Left ventricle myocardium superior (tissue), 1 donor: ENCODE measurements around the gene SLC9A7. TPM values are rescaled to one million over a fixed set of nuclear protein-coding genes. Genes with fewer than 3 reads are reported as not detected.

ENCODE experiments used
- ATAC-seq: fragments of 200-7000 bp; cut with Tn5 transposase; one replicate; pipeline ENCODE4 v1.9.1; 2020; ENCODE audit warnings: mild to moderate bottlenecking, moderate library complexity
- DNase-seq: peaks from one replicate; pipeline ENCODE4 v3.0.0-alpha.2; 2020
- intact Hi-C: fragments of 100-400 bp; cut with micrococcal nuclease; formaldehyde crosslinking; loops from one replicate; pipeline ENCODE4 v1.11.0; 2022
- total RNA-seq: library from RNA; stranded (reverse); fragmentation: NEBNext Ultra II Directional; extraction: Animal tissue kit (Norgen Biotek cat#: 25700); gene quantifications from one replicate; pipeline ENCODE4 v1.2.1, GENCODE V29; 2021
- donor health status: DM: no; HTN: yes; CAD: no; lungs with severe emphysema.

Gene SLC9A7
- total RNA-seq, 1 donor from 2014 or later, result 4.6 TPM

DNA sequence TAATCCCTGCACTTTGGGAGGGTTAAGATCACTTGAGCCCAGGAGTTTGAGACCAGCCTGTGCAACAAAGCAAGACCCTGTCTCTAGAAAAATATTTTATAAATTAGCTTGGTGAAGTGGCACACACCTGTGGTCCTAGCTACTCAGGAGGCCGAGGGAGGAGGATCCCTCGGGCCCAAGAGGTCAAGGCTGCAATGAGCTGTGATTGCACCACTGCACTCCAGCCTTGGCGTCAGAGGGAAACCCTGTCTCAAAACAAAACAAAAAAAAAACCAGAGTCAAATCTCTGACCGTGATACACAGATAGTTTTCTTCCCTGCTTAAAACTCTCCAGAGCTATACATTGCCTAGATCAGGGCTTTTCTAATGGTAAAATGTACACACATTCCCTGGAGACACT, 131.9 kb downstream of the SLC9A7 start:
- DNase-seq (peak; percentile 29), ATAC-seq (no peak)
- intact Hi-C loops, result no loop called here

DNA sequence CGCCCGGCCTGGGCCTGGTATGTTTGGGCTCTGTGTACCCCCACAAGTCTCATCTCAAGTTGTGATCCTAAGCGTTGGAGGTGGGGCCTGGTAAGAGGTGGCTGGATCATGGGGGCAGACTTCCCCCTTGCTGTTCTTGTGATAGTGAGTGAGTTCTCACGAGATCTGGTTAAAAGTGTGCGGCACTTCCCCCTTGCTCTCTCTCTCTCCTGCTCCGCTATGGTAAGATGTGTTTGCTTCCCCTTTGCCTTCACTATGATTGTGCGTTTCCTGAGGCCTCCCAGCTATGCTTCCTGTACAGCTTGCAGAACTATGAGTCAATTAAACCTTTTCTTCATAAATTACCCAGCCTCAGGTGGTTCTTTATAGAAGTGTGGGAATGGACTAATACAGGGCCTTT, 132.4 kb downstream of the SLC9A7 start:
- intact Hi-C loops, result no loop called here
- DNase-seq (no peak), ATAC-seq (no peak)

DNA sequence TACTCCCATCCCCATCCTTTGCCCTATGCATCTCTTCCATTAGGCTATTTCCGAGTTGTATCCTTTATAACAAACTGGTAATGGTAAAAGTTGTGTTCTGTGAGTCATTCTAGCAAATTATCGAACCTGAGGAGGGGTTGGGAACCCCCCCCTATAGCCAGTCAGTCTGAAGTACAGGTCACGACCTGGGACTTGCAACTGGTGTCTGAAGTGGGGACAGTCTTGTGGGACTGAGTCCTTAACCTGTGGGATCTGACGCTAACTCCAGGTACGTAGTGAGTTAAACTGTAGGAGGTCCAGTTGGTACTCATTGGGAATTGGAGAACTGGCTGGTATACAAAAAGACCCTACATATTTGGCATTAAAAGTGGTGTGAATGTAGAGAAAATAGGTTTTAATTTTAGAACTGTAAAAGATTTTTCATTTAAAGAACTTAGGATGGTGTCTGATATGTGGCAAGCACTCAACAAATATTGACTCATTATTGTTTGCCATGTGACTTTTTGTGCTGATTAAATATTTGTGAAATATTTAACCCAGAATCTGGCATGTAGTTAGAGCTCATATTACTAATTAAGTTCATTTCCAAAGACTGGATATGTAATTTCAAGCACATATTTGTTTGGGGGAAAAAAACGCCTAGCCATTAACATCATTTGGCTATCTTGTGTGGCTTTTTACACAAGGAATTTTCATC, 134.7 kb downstream of the SLC9A7 start:
- ATAC-seq, result no peak
- no peak for DNase-seq
- intact Hi-C loops, result no loop called here

DNA sequence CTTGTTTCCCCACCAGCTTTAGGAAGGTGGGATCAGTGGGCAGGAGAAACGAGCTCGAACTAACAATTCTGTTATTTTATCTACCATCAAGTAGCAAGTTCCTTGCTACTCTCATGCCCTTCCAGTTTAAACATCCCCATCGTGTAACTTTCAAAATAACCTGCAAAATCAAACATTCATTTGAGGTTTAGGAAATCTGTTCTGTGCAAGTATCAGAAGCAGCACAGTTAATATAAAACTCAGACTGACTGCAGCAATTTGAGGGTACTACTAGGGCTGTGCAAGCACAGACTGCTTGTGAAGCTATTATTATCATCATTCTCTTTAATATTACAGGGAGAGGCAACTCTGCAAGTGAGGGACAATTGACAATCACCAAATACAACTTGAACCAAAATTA, 137.3 kb downstream of the SLC9A7 start:
- no peak for DNase-seq
- intact Hi-C loops, result no loop called here
- ATAC-seq, result no peak

DNA sequence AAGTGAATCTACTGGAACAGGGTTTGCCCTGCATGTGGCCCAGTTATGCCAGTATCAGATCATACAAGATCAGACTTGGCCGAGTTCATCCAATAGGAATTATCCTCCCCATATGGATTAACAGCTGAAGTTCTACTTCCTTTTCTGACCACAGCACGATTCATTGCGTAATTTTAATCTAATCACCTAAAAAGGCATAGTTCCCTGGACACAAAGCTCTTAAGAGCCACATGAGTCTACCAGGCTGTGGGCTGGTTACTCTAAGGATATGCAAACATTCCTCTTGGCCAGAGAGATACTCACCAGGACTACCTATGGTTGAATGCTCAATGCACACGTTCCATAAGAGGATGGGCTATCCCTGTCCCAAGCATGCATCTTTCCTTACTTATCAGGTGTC, 138.4 kb downstream of the SLC9A7 start:
- intact Hi-C loops, result no loop called here
- no peak for ATAC-seq
- DNase-seq, result no peak

DNA sequence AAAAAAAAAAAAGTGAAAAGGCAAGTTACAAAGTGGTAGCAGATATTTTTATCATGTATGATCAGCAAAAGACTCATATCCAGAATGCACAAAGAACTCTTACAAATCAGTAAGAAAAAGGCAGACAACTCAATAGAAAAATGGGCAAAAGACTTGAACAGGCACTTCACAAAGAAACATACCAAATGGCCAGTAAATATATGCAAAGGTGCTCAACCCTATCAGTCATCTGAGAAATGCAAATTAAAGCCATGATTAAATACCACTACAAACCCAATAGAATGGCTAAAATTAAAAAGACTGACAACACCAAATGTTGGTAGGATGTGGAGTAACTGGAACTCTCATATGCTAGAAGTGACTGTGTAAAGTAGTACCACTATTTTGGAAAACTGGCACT, 140.0 kb downstream of the SLC9A7 start:
- DNase-seq (no peak), ATAC-seq (no peak)
- intact Hi-C loops, result no loop called here

DNA sequence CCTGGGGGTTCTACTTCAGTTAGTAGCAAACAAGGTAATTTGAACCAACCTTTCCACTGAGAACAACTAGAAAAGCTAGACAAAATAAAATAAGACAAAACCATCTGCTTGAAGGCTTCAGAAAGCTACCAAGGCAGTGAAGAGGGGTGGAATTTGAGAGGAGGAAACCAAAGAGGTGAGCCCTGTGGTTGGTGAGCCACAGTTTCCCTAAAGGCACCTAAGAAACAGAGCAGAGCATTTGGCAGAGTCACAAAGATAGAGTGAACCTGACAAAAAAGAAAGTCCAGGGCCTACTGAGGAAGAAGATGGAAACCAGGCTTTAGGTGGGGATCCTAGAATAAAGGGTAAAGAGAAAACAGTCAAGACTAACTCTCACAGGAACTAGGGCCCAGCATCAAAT, 141.0 kb downstream of the SLC9A7 start:
- ATAC-seq (no peak), DNase-seq (no peak)
- intact Hi-C loops, result no loop called here

DNA sequence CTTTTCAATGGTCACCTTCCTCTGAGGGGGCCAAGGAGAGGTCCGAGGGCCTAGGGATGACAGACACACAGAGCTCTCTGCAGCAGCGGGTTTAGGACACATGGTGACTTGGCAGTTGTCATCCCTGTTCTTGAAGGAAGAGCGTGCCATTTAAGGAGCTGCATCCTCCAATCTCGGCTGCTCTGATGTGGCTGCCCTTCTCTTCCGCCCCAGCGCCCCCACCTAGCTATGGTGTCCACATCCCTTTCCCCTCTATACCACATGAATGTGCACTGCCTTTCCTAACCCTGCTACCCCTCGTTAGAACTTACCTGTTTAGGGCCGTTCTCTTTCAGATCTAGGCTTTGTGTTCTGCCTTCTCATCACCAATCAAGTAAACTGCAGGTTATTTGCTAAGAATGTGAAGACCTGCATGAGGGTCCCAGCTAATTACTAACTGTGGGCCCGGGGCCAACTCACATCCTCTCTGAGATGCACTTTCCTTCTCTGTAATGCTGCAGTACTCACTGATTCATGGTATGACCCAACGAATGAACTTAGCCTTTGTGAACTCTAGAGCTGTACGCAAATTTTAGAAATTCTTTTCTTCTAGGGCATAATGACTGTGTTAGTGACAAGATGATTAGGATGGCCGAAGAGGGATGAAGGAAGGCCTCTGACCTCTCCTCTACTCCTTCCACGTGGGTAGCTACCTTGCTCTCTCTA, 147.1 kb downstream of the SLC9A7 start:
- intact Hi-C loops, result no loop called here

DNA sequence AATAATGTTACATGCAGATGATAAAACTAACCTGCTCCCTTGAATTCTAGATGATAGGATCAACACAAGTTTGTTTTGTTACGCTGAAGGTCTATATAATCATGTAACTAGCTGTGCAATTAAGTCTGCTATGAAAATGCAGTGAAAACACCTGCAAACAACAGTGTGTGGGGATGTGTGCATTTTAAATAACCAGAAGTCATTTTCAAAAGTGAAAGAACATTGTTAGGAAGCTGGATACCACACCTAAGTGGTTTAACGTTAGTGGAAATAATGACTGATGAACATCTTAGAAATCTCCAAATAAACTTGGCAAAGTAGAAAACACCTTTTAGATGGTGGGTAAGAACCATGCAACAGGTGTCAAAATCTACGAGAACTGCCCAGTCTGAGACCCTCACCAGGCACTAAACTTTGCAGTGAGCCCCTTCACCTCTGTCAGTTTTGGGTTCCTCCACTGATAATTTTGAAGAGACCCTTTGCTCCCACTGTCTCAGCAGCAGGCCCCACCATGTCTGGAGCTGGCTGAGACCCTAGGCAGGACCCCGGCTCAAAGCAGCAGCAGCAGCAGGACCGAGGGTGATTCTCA, 148.8 kb downstream of the SLC9A7 start:
- no peak for ATAC-seq
- intact Hi-C loops, result no loop called here
- DNase-seq, result no peak

More for the DNA sequence above, 147.1 kb downstream of the SLC9A7 start:
- DNase-seq (no peak), ATAC-seq (no peak)

DNA sequence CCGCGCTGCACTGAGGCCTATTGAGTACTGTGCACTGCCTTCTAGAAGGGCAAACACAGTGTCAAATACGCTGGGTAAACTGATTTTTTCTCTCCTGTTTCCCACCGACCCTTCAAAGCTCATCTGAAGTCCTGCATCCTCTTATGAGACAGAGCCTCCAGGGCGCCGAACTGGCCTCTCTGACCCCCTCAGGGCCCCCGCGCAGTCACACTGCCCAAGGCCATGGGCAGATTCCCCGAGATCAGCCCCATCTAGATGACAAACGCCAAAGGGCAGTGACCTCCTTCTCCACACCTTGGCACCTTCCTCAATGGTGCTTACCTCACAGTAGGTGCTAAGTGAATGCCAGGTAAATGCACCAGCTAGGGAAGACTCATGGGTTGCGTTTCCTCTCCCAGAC, 151.0 kb downstream of the SLC9A7 start:
- intact Hi-C loops, result no loop called here
- ATAC-seq, result no peak
- no peak for DNase-seq

DNA sequence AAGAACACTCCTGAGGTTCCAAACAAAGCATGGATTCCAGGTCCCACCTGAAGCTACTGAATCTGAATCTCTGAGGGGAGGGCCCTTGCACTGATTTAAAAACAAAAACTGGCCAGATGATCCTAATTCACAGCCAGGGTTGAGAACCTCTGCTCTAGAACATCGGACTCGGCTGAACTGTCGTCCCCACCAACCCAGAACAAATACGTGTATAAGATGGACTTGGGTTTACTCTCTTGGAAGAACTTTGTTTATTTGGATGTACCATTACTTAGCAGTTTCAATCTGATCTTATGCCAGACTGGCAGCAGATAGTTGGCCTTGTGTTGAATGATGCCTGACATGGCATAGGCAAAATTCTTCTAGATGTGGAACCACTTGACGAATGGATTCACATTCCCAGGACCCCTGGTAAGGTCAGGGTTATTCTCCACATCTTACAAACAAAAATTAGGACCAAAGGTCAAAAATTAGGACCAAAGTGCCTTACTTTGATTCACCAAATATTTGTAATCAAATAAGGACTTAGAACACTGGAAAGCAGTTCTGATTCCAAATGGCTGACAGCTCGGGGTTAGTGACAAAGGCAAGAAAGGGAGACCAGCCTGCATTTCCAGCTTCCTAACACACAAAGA, 156.3 kb downstream of the SLC9A7 start:
- DNase-seq (no peak), ATAC-seq (no peak)
- intact Hi-C loops, result no loop called here

DNA sequence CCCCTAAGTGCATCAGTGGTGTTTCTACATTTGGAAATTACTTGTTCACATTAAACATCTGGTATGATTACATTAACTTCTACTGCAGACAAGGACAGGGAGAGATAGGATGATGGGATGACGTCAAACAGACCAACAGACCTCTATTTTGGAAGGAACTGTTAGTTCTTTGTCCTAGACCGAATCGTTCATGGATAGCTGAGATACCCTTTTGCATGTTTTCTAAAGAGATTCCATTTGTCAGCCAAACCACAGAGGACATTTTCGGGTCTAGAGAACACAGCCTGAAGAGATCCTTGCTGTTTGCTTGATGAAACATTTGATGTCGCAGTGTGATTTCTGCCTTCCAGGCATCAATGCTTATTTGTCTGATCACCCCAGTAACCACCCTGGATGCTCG, 157.6 kb downstream of the SLC9A7 start:
- DNase-seq (no peak), ATAC-seq (peak; percentile 88)
- intact Hi-C loops, result no loop called here

DNA sequence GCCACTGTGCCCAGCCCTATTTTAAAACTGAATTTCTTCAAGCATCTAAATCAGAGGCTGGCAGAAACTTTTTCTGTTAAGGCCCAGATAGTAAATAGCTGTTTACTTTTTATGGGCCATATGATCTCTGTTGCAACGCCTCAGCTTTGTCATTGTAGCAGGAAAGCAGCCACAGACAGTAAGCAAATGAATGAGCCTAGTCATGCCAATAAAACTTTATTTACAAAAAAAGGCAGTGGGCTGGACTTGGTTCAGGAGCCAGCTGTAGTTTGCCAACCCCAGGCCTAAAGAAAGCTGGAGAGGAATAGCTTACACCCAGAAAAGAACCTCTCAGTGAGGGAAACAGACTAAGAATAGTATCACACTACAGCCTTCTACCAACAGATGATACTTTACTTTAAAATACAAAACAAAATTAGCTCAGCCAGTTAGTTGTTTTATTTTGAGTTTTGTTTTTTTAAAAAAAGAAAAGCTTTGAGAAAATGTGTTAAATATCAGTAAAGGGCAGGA, 159.8 kb downstream of the SLC9A7 start:
- DNase-seq (no peak), ATAC-seq (peak; percentile 50)
- intact Hi-C loops, result no loop called here

DNA sequence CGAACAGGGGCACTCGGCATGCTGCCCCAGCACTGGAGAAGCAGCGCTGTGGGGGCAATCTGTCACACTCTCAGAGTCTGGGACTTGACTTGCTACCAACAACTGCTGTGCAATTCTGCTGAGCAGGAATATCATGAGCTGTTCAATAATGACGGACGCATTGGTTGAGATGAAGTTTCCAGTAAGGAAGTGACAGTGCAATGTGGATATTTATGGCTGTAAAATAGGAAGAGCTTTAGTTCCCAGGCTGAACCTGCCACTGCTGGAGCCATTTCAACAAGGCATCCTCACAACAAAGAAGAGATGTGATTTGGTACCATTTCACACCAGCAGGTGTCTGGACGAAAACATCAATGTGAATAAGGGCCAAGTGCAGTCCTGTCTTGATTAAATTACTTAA, 161.1 kb downstream of the SLC9A7 start:
- DNase-seq (peak; percentile 29), ATAC-seq (no peak)
- intact Hi-C loops, result no loop called here

DNA sequence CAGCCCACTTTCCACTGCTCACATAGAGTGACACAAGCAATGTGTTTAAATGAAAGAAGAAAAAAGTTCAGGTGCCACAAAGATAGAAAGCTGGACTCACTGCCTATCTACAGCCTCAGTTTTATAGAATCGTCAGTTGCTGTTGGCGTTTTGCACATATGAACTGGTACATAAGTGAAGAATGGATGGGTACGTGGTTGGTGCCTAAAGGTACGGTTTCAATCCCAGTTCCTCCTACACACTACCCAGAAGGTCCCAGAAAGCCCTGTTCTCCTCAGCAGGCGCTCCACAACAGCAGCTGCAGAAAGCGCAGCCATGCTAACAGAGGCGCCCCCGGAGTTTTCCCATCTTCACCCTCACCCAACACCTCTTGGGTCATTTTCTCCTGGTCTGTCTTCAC, 161.7 kb downstream of the SLC9A7 start:
- ATAC-seq (no peak), DNase-seq (no peak)
- intact Hi-C loops, result no loop called here

DNA sequence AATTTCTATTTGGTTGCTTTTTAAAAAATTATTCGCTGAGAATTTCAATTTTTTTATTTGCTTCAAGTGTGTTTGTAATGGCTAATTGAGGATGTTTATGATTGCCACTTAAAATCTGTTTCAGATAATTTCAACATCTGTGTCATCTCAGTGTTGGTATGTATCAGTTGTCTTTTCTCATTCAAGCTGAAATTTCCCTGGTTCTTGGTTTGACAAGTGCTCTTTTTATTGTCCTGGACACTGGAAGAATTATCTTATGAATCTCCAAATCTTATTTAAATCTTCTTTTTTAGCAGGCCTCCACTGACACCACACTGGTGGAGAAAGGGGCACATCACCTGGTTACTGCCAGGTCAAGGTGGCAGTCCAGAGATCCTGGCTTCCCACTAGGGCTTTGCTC, 163.8 kb downstream of the SLC9A7 start:
- intact Hi-C loops, result no loop called here
- DNase-seq (no peak), ATAC-seq (no peak)

DNA sequence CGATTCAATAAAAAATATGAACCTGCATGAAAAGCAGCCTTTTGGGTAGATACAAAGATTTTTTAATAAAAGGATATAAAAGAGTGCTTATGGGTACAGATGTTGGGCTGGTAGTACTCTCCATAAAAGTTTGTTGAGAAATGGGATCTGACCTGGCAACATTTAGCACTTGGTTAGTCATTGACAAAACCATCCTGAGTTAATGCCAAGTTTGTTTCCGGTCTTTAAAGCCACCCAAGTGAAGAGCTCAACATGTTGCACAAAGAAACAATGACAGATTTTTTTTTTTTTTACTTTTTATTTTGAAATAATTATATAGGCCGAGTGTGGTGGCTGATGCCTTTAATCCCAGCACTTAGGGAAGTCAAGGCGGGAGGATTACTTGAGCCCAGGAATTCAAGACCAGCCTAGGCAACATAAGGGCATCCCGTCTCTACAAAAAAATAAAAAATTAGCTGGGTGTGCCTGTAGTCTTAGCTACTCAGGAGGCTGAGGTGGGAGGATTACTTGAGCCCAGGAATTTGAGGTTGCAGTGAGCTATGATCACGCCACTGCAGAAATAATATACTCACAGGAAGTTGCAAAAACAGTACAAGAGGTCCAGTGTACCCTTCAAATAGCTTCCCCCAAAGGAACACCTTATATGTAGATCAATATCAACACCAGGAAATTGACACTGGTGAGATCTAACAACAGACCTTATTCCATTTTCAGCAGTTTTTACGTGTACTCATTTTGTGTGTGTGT, 168.8 kb downstream of the SLC9A7 start:
- ATAC-seq (peak; percentile 23), DNase-seq (no peak)
- intact Hi-C loops, result no loop called here

DNA sequence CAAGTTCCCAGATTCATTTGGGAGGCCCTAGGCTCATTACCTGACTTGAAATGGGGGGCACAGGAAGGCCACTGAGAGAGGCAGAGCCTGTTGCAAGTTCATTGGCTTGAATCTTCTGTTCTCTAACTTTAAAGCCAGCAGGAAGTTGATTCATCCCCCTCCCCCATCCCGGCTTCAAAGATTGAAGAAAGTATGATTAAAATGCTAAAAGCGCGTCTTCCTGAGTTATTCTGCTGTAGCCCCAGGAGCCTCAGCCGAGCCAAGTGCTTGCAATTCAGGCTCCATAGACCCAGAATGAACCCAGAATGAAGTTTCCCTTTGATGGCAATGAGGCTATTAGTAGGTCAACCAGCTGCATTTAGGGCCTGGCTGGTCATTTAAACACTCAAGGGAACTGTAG, 170.7 kb downstream of the SLC9A7 start:
- DNase-seq, result peak; percentile 55
- intact Hi-C loops, result no loop called here
- ATAC-seq, result peak; percentile 83

DNA sequence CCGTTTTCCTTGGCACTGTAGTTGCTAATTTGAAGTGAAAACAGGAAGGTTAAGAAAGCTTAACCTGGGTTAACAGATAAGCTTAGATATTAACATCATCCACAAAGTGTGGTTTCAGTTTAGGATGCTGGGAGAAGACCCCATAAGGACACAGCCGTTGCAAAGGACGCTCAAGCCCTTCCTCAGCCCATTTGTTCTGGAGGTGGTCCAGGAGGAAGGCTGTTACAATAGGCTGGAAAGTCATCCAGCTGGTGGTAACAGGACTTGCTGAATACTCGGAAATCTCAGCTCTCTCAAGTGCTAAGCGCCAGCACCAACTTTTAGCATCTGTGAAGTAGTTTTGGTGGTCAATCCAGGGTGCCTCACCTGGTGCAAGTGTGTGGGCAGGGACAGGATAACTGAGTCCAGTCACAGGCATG, 171.2 kb downstream of the SLC9A7 start:
- DNase-seq (no peak), ATAC-seq (peak; percentile 60)
- intact Hi-C loops, result no loop called here
